ENCODE results near the gene CNPY3.
"Not testable (repeated sequence)": the region's sequence is repeated elsewhere in the genome, so short reads cannot be mapped to it uniquely, and the experiment has no call there.

Gene CNPY3

DNA sequence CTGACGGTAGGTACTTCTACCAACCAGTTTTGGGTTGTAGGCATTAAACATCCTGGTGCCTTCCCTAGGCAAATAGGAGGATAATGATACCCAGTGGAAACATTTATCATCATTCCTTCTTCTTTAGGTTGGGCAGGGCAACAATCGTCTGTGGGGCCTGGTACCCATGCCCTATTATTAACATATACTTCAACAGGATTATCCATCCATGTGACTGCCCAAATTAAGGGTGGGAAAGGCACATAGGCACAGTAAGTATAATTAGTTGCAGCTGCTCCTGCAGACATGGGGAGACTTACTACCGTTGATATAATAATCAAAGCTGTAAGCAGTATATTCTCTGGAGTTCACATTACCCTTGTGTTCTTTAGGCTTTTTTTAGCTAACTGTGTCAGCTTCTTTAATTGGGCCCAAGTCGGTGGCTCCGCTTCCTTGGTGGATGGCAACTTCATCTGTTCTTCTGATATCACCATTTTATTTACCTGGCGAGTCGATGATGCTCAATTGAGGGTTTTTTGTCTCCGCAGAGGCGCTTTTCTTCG is 33.0 kb upstream of the CNPY3 start:
- no peaks in the 10 kb centered on the region for H3K4me1 ChIP-seq (ENCODE audit: control insufficient read depth, insufficient read depth, low read length, poor library complexity, severe bottlenecking)
- no peak for DNase-seq
- no peak overlapping the region for H3K27ac ChIP-seq (ENCODE audit: insufficient read depth, low read length, poor library complexity, severe bottlenecking)
- no peak overlapping the region for H3K4me3 ChIP-seq (ENCODE audit: insufficient read depth, low read depth, low read length, poor library complexity, severe bottlenecking)
- H3K36me3 ChIP-seq (ENCODE audit: control insufficient read depth, insufficient read depth, low read length): no peaks in the 10 kb centered on the region
- no peaks in the 10 kb centered on the region for H3K9me3 ChIP-seq (ENCODE audit: control insufficient read depth, low read length)
- H3K27me3 ChIP-seq (replicated peaks; ENCODE audit: control insufficient read depth, insufficient read depth, low read length, poor library complexity, severe bottlenecking): no peaks in the 10 kb centered on the region

DNA sequence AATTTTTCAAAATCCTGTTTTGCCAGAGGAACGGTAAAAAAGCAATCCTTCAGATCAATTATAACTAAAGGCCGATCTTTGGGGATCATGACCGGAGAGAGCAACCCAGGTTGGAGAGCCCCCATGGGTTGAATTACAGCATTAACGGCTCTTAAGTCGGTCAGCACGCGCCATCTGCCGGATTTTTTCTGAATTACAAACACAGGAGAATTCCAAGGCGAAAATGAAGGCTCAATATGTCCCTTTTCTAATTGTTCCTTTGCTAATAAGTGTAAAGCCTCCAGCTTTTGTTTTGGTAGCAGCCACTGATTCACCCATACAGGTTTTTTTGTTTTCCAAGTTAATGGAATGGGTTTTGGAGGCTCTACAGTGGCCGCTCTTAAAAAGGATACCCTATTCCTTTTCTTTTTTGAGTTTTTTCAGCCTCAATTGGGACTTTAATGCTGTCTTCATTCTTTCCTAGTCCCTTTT is 30.4 kb upstream of the CNPY3 start:
- Histone ChIP-seq H3K4me3 (ENCODE audit: insufficient read depth, low read depth, low read length, poor library complexity, severe bottlenecking) (no peak overlapping the region), H3K36me3 (ENCODE audit: control insufficient read depth, insufficient read depth, low read length) (no peaks in the 10 kb centered on the region), H3K27ac (ENCODE audit: insufficient read depth, low read length, poor library complexity, severe bottlenecking) (no peak overlapping the region), H3K9me3 (ENCODE audit: control insufficient read depth, low read length) (no peaks in the 10 kb centered on the region), H3K27me3 (replicated peaks; ENCODE audit: control insufficient read depth, insufficient read depth, low read length, poor library complexity, severe bottlenecking) (no peaks in the 10 kb centered on the region), H3K4me1 (ENCODE audit: control insufficient read depth, insufficient read depth, low read length, poor library complexity, severe bottlenecking) (no peaks in the 10 kb centered on the region)
- DNase-seq: peak; percentile 30 to 63 (median 47)

DNA sequence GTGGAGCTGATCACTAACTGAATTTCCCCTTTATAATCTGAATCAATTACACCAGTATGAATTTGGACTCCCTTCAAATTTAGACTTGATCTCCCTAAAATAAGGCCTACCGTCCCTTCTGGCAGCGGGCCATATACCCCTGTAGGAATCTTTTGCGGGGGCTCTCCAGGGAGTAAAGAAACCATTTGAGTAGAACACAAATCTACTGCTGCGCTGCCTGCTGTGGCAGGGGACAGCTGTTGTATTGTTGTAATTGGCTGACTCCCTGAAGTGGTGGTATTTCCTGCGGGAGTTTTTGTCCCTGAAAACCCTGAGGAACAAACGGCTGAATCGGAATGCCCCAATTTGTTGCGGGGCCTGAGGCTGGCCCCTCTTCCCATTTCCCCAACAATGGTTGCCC is 29.4 kb upstream of the CNPY3 start:
- Histone ChIP-seq H3K4me1 (ENCODE audit: control insufficient read depth, insufficient read depth, low read length, poor library complexity, severe bottlenecking) (no peaks in the 10 kb centered on the region), H3K27me3 (replicated peaks; ENCODE audit: control insufficient read depth, insufficient read depth, low read length, poor library complexity, severe bottlenecking) (no peaks in the 10 kb centered on the region), H3K27ac (ENCODE audit: insufficient read depth, low read length, poor library complexity, severe bottlenecking) (no peak overlapping the region), H3K36me3 (ENCODE audit: control insufficient read depth, insufficient read depth, low read length) (no peaks in the 10 kb centered on the region), H3K9me3 (ENCODE audit: control insufficient read depth, low read length) (no peaks in the 10 kb centered on the region), H3K4me3 (ENCODE audit: insufficient read depth, low read depth, low read length, poor library complexity, severe bottlenecking) (no peak overlapping the region)
- DNase-seq: no peak

DNA sequence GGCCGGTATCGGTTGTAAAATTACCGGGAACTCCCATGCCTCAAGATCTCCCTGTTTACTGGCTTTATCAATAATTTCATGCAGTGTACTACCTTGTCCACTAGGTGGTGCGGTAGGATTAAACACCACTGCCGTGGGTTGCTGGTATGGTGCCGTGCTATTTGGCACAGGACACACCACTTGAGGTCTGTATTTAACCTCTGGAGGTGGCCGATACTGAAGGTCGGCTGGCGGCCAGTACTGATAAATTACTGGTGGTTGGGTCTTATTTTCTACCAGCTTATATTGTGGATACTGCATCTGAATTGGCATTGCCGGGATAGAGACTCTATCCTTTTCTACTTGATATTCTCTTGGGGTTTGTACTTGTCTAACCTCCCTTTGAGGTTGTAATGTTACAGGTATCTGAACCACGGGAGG is 27.7 kb upstream of the CNPY3 start:
- no peaks in the 10 kb centered on the region for H3K36me3 ChIP-seq (ENCODE audit: control insufficient read depth, insufficient read depth, low read length)
- H3K27me3 ChIP-seq (replicated peaks; ENCODE audit: control insufficient read depth, insufficient read depth, low read length, poor library complexity, severe bottlenecking): no peaks in the 10 kb centered on the region
- no peak overlapping the region for H3K27ac ChIP-seq (ENCODE audit: insufficient read depth, low read length, poor library complexity, severe bottlenecking)
- peak; percentile 34 to 62 (median 42) for DNase-seq
- no peaks in the 10 kb centered on the region for H3K9me3 ChIP-seq (ENCODE audit: control insufficient read depth, low read length)
- no peaks in the 10 kb centered on the region for H3K4me1 ChIP-seq (ENCODE audit: control insufficient read depth, insufficient read depth, low read length, poor library complexity, severe bottlenecking)
- H3K4me3 ChIP-seq (ENCODE audit: insufficient read depth, low read depth, low read length, poor library complexity, severe bottlenecking): no peak overlapping the region

DNA sequence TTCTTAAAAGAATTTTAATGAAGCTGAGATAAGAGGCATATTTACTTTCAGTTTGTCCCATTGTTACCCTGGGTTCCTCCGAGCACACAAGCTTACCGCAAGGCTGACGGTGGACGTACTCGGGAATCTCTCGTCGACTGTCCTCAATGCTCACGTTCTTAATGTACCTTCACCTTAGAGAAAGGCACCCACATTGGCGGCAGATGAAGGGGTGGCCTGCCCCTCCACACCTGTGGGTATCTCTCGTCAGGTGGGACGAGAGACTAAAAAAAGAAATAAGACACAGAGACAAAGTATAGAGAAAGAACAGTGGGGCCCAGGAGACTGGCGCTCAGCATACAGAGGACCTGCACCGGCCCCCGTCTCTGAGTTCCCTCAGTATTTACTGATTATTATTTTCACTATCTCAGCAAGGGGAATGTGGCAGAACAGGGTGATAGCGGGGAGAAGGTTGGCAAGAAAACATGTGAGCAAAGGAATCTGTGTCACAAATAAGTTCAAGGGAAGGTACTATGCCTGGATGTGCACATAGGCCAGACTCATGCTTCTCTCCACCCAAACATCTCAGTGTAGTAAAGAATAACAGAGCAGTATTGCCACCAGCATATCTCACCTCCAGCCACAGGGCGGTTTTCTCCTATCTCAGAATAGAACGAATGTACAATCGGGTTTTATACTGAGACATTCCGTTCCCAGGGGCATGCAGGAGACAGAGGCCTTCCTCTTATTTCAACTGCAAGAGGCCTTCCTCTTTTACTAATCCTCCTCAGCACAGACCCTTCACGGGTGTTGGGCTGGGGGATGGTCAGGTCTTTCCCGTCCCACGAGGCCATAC is 26.6 kb upstream of the CNPY3 start:
- not testable (repeated sequence) for DNase-seq; H3K4me3 ChIP-seq (ENCODE audit: insufficient read depth, low read depth, low read length, poor library complexity, severe bottlenecking); H3K27me3 ChIP-seq (replicated peaks; ENCODE audit: control insufficient read depth, insufficient read depth, low read length, poor library complexity, severe bottlenecking); H3K9me3 ChIP-seq (ENCODE audit: control insufficient read depth, low read length); H3K4me1 ChIP-seq (ENCODE audit: control insufficient read depth, insufficient read depth, low read length, poor library complexity, severe bottlenecking); H3K27ac ChIP-seq (ENCODE audit: insufficient read depth, low read length, poor library complexity, severe bottlenecking); H3K36me3 ChIP-seq (ENCODE audit: control insufficient read depth, insufficient read depth, low read length)

DNA sequence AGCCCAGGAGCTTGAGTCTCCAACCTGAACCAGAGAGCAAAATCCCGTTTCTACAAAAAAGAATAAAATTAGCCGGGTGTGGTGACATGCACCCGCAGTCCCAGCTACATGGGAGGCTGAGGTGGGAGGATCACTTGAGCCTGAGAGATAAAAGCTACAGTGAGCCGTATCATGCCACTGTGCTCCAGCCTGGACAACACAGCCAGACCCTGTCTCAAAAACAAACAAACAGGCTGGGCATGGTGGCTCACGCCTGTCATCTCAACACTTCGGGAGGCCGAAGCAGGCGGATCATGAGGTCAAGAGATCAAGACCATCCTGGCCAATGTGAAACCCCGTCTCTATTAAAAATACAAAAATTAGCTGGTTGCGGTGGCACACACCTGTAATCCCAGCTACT is 24.8 kb upstream of the CNPY3 start:
- DNase-seq: no peak
- H3K36me3 ChIP-seq (ENCODE audit: control insufficient read depth, insufficient read depth, low read length): no peaks in the 10 kb centered on the region
- no peaks in the 10 kb centered on the region for H3K4me1 ChIP-seq (ENCODE audit: control insufficient read depth, insufficient read depth, low read length, poor library complexity, severe bottlenecking)
- H3K9me3 ChIP-seq (ENCODE audit: control insufficient read depth, low read length): no peaks in the 10 kb centered on the region
- no peaks in the 10 kb centered on the region for H3K27me3 ChIP-seq (replicated peaks; ENCODE audit: control insufficient read depth, insufficient read depth, low read length, poor library complexity, severe bottlenecking)
- H3K4me3 ChIP-seq (ENCODE audit: insufficient read depth, low read depth, low read length, poor library complexity, severe bottlenecking): no peak overlapping the region
- no peak overlapping the region for H3K27ac ChIP-seq (ENCODE audit: insufficient read depth, low read length, poor library complexity, severe bottlenecking)

DNA sequence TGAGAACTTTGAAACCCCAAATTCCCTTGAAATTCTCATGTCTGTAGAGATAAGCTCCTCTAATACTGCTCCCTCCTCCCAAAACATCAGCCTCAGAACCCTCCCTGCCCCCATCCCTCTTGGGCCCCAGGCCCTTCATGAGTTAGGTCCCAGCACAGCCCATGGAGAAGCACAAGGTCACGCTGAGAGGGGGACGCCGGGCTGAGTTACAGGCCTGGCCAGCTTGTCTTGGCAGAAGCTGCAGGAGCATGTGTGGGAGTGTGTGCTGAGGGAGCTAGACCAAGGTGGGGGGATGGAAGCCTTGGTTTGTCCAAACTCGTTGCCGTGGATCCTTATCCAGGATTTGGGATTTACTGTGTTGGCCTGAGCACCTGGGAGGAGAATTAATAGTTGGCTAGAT is 21.9 kb upstream of the CNPY3 start:
- no peak for DNase-seq
- H3K27me3 ChIP-seq (replicated peaks; ENCODE audit: control insufficient read depth, insufficient read depth, low read length, poor library complexity, severe bottlenecking): peaks cover 10% of the 10 kb centered on the region
- peaks cover 5% of the 10 kb centered on the region for H3K4me1 ChIP-seq (ENCODE audit: control insufficient read depth, insufficient read depth, low read length, poor library complexity, severe bottlenecking)
- no peak overlapping the region for H3K4me3 ChIP-seq (ENCODE audit: insufficient read depth, low read depth, low read length, poor library complexity, severe bottlenecking)
- no peak overlapping the region for H3K27ac ChIP-seq (ENCODE audit: insufficient read depth, low read length, poor library complexity, severe bottlenecking)
- no peaks in the 10 kb centered on the region for H3K9me3 ChIP-seq (ENCODE audit: control insufficient read depth, low read length)
- no peaks in the 10 kb centered on the region for H3K36me3 ChIP-seq (ENCODE audit: control insufficient read depth, insufficient read depth, low read length)

DNA sequence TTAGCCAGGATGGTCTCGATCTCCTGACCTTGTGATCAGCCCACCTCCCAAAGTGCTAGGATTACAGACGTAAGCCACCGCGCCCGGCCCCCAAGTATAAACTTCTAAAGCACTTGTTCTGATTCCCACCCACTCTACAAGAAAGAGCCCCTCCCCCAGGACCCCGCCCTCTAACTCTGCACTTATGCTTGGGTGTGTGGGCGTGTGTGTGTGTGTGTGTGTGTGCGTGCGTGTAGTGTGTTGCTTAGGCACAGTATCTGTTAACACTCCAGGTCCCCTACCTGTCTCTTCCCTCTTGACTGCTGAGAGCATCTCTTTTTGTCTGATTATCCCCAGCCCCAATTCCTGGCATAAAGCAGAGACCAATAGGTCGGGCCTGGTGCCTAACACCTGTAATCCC is 19.4 kb upstream of the CNPY3 start:
- Histone ChIP-seq H3K4me3 (ENCODE audit: insufficient read depth, low read depth, low read length, poor library complexity, severe bottlenecking) (no peak overlapping the region), H3K27ac (ENCODE audit: insufficient read depth, low read length, poor library complexity, severe bottlenecking) (no peak overlapping the region), H3K4me1 (ENCODE audit: control insufficient read depth, insufficient read depth, low read length, poor library complexity, severe bottlenecking) (peaks cover 5% of the 10 kb centered on the region), H3K27me3 (replicated peaks; ENCODE audit: control insufficient read depth, insufficient read depth, low read length, poor library complexity, severe bottlenecking) (peaks cover 13% of the 10 kb centered on the region), H3K36me3 (ENCODE audit: control insufficient read depth, insufficient read depth, low read length) (no peaks in the 10 kb centered on the region), H3K9me3 (ENCODE audit: control insufficient read depth, low read length) (no peaks in the 10 kb centered on the region)
- no peak for DNase-seq

DNA sequence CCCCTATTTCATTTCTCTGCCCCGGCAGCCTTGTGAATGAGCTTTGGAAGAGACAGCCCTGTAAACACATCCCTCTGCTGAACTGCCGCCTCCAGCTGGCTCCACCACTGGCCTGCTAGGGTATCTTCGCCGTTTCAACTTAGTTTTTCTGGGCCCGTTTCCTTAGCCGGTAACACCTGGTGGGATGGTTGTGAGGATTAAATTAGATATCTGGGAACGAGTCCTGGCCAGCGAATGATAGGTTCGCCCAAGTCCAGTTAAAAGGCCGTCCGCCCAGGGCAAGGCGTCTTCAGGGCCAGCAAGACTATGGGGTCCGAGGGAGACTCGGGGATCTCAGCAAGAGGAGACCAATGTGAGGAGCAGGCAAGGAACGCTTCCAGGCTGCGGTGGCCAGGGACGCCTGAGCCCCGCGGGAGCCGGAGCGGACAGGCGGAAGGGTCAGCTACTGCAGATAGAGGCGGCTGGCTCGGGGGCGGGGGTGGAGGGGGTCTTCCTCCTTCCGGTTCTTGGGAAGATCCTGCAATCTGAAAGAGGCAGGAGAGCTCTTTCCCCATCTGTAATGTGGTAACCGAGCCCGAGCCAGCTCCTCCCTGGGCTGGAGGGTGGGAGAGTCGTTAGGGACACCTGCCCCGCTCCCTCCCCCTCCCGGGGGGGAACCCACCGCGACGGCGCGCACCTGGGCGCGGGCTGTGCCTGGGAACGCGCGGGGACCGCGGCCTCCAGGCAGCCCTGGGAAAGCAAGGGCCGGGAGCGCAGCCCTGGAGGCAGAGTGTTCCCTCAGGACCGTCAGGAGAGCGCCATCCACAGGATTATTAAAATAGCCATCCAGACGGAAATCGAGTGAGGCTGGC is 17.9 kb upstream of the CNPY3 start:
- Histone ChIP-seq H3K27ac (ENCODE audit: insufficient read depth, low read length, poor library complexity, severe bottlenecking) (no peak overlapping the region), H3K36me3 (ENCODE audit: control insufficient read depth, insufficient read depth, low read length) (no peaks in the 10 kb centered on the region), H3K4me1 (ENCODE audit: control insufficient read depth, insufficient read depth, low read length, poor library complexity, severe bottlenecking) (peaks cover 5% of the 10 kb centered on the region), H3K9me3 (ENCODE audit: control insufficient read depth, low read length) (no peaks in the 10 kb centered on the region), H3K27me3 (replicated peaks; ENCODE audit: control insufficient read depth, insufficient read depth, low read length, poor library complexity, severe bottlenecking) (peaks cover 13% of the 10 kb centered on the region), H3K4me3 (ENCODE audit: insufficient read depth, low read depth, low read length, poor library complexity, severe bottlenecking) (no peak overlapping the region)
- DNase-seq: no peak

DNA sequence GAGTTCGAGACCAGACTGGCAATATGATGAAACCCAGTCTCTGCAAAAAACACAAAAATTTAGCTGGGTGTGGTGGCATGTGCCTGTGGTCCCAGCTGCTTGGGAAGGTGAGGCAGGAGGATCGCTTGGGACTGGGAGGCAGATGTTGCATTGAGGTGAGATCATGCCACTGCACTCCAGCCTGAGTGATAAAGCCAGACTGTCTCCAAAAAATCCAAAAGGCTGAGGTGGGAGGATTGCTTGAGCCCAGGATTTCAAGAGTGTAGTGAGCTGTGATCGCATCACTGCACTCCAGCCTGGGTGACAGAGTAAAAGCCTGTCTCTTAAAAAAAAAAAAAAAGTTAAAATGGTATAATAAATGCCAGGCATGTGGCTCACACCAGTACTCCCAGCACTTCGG is 14.7 kb upstream of the CNPY3 start:
- peaks cover 5% of the 10 kb centered on the region for H3K4me1 ChIP-seq (ENCODE audit: control insufficient read depth, insufficient read depth, low read length, poor library complexity, severe bottlenecking)
- H3K9me3 ChIP-seq (ENCODE audit: control insufficient read depth, low read length): no peaks in the 10 kb centered on the region
- H3K27me3 ChIP-seq (replicated peaks; ENCODE audit: control insufficient read depth, insufficient read depth, low read length, poor library complexity, severe bottlenecking): peaks cover 13% of the 10 kb centered on the region
- no peak overlapping the region for H3K27ac ChIP-seq (ENCODE audit: insufficient read depth, low read length, poor library complexity, severe bottlenecking)
- DNase-seq: no peak
- no peaks in the 10 kb centered on the region for H3K36me3 ChIP-seq (ENCODE audit: control insufficient read depth, insufficient read depth, low read length)
- no peak overlapping the region for H3K4me3 ChIP-seq (ENCODE audit: insufficient read depth, low read depth, low read length, poor library complexity, severe bottlenecking)

Data from effector memory CD4-positive, alpha-beta T cell (primary cell).